Duodenal mucosa (tissue), 2 donors: ENCODE measurements around the gene TMPRSS3.

Experiments used
- H3K27ac ChIP-seq: one replicate; pipeline ENCODE4 v1.7.0; 2013; ENCODE audit warnings: low read depth, low read length
- H3K27me3 ChIP-seq, 2 donors: one replicate each; pipeline ENCODE4 v1.7.0; 2013; ENCODE audit warnings: low read length in 2 of 2, control low read depth in 1 of 2; ENCODE audit not compliant: insufficient read depth in 2 of 2, control insufficient read depth in 1 of 2
- H3K36me3 ChIP-seq, 2 donors: one replicate each; pipeline ENCODE4 v1.7.0; 2013; ENCODE audit warnings: low read length in 2 of 2, control low read depth in 1 of 2; ENCODE audit not compliant: insufficient read depth in 2 of 2, control insufficient read depth in 1 of 2
- H3K4me1 ChIP-seq, 2 donors: one replicate each; pipeline ENCODE4 v1.7.0; 2013; ENCODE audit warnings: low read length in 2 of 2, control low read depth in 1 of 2; ENCODE audit not compliant: insufficient read depth in 2 of 2, control insufficient read depth in 1 of 2
- H3K4me3 ChIP-seq, 2 donors: one replicate each; pipeline ENCODE4 v1.7.0; 2013; ENCODE audit warnings: low read length in 2 of 2, low read depth in 1 of 2
- H3K9ac ChIP-seq, 2 donors: one replicate each; pipeline ENCODE4 v1.7.0; 2013; ENCODE audit warnings: low read length in 2 of 2, low read depth in 1 of 2
- H3K9me3 ChIP-seq, 2 donors: one replicate each; pipeline ENCODE4 v1.7.0; 2013; ENCODE audit warnings: low read length in 2 of 2, control low read depth in 1 of 2; ENCODE audit not compliant: control insufficient read depth in 1 of 2

The TMPRSS3 gene

GRCh38 chr21:42384156-42384945 is 11.5 kb downstream of the TMPRSS3 start:
- Histone ChIP-seq H3K9me3 (peaks cover 5 to 11% of the 10 kb centered on the region in 2 donors), H3K27ac (no peak overlapping the region), H3K9ac (no peak overlapping the region), H3K4me1 (peaks cover 46 to 52% of the 10 kb centered on the region in 2 donors), H3K27me3 (no peaks in the 10 kb centered on the region), H3K36me3 (peaks cover 0 to 5% of the 10 kb centered on the region in 2 donors), H3K4me3 (peak overlapping the region in 1 of 2 donors; percentile 5)

GRCh38 chr21:42383331-42383730 is 12.5 kb downstream of the TMPRSS3 start:
- H3K4me3 ChIP-seq, result no peak overlapping the region
- peaks cover 36 to 44% of the 10 kb centered on the region in 2 donors for H3K4me1 ChIP-seq
- no peak overlapping the region for H3K27ac ChIP-seq
- peaks cover 0 to 5% of the 10 kb centered on the region in 2 donors for H3K36me3 ChIP-seq
- H3K9ac ChIP-seq, result no peak overlapping the region
- H3K9me3 ChIP-seq, result peaks cover 5 to 11% of the 10 kb centered on the region in 2 donors
- H3K27me3 ChIP-seq, result no peaks in the 10 kb centered on the region

GRCh38 chr21:42382915-42383314 is 12.9 kb downstream of the TMPRSS3 start:
- Histone ChIP-seq H3K9me3 (peaks cover 5 to 11% of the 10 kb centered on the region in 2 donors), H3K27ac (no peak overlapping the region), H3K4me3 (no peak overlapping the region), H3K27me3 (no peaks in the 10 kb centered on the region), H3K9ac (no peak overlapping the region), H3K4me1 (peaks cover 32 to 40% of the 10 kb centered on the region in 2 donors), H3K36me3 (peaks cover 0 to 5% of the 10 kb centered on the region in 2 donors)

- Histone ChIP-seq H3K27ac (no peak overlapping the region), H3K4me3 (no peak overlapping the region)
Observed at GRCh38 chr21:42381347-42381984, 14.4 kb downstream of the TMPRSS3 start.

GRCh38 chr21:42379426-42380215 is 16.2 kb downstream of the TMPRSS3 start:
- Histone ChIP-seq H3K27ac (no peak overlapping the region), H3K4me1 (peaks cover 20 to 22% of the 10 kb centered on the region in 2 donors), H3K4me3 (no peak overlapping the region), H3K36me3 (peaks cover 0 to 5% of the 10 kb centered on the region in 2 donors), H3K27me3 (no peaks in the 10 kb centered on the region), H3K9ac (no peak overlapping the region), H3K9me3 (peaks cover 5 to 11% of the 10 kb centered on the region in 2 donors)

More at GRCh38 chr21:42381347-42381984, 14.4 kb downstream of the TMPRSS3 start:
- Histone ChIP-seq H3K4me1 (peaks cover 20 to 29% of the 10 kb centered on the region in 2 donors), H3K27me3 (no peaks in the 10 kb centered on the region), H3K9ac (no peak overlapping the region), H3K36me3 (peaks cover 0 to 5% of the 10 kb centered on the region in 2 donors), H3K9me3 (peaks cover 5 to 11% of the 10 kb centered on the region in 2 donors)

- Histone ChIP-seq H3K9me3 (peaks cover 5 to 11% of the 10 kb centered on the region in 2 donors), H3K36me3 (peaks cover 0 to 5% of the 10 kb centered on the region in 2 donors), H3K4me3 (no peak overlapping the region), H3K9ac (no peak overlapping the region), H3K4me1 (peaks cover 12 to 14% of the 10 kb centered on the region in 2 donors), H3K27me3 (no peaks in the 10 kb centered on the region), H3K27ac (no peak overlapping the region)
Observed at GRCh38 chr21:42378418-42378817, 17.4 kb downstream of the TMPRSS3 start.

- no peak overlapping the region for H3K4me3 ChIP-seq
- H3K27ac ChIP-seq, result no peak overlapping the region
- H3K36me3 ChIP-seq, result peaks cover 0 to 5% of the 10 kb centered on the region in 2 donors
- H3K4me1 ChIP-seq, result peaks cover 12 to 14% of the 10 kb centered on the region in 2 donors
- H3K9ac ChIP-seq, result no peak overlapping the region
- H3K27me3 ChIP-seq, result no peaks in the 10 kb centered on the region
- peaks cover 5 to 11% of the 10 kb centered on the region in 2 donors for H3K9me3 ChIP-seq
Observed at GRCh38 chr21:42377951-42378340, 17.9 kb downstream of the TMPRSS3 start.

- Histone ChIP-seq H3K27me3 (no peaks in the 10 kb centered on the region), H3K9me3 (peaks cover 5 to 10% of the 10 kb centered on the region in 2 donors), H3K27ac (no peak overlapping the region), H3K9ac (no peak overlapping the region), H3K4me1 (peaks cover 12 to 14% of the 10 kb centered on the region in 2 donors), H3K36me3 (peaks cover 0 to 5% of the 10 kb centered on the region in 2 donors), H3K4me3 (no peak overlapping the region)
Observed at GRCh38 chr21:42377211-42377950, 18.5 kb downstream of the TMPRSS3 start.

- no peaks in the 10 kb centered on the region for H3K27me3 ChIP-seq
- peak overlapping the region in 1 of 2 donors; percentile 16 for H3K4me3 ChIP-seq
- H3K36me3 ChIP-seq, result no peaks in the 10 kb centered on the region
- H3K4me1 ChIP-seq, result peaks cover 12 to 14% of the 10 kb centered on the region in 2 donors
- H3K9me3 ChIP-seq, result peaks cover 0 to under 1% of the 10 kb centered on the region in 2 donors
- H3K27ac ChIP-seq, result no peak overlapping the region
- peak overlapping the region in 1 of 2 donors; percentile 23 for H3K9ac ChIP-seq
Observed at GRCh38 chr21:42376338-42376982, 19.4 kb downstream of the TMPRSS3 start.
